ENCODE data around the gene PLA2G2C.

The PLA2G2C gene

DNA sequence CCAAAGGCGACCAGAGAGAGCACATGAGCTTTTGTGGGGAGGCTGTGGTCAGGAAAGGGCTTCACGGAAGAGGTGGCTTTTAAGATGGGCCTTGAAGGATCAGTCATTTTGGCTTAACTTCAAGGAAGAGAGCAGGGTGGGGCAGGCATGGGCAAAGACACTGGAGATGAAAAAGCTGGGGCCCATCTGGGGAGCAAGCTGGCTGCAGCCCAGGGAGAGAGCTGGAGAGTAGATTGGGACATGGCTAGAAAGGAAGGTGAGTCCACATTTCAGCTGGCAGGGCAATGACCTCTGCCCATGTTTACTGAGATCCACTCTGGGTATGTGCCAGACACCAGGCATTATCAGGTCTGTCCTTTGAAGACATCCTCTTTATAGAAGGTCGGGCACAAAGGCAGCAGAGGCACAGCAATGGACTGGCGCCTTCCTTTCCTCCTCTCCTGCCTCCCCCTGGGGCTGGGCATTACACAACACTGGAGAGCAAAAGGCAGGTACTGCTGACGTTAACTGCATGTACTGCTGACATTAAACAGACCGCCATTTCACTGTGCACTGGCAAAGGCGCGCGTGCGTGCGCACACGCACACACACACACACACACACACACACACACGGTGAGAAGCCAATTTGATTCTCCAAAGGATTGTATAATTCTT is 2.6 kb downstream of the PLA2G2C start:
- DNase-seq (ENCODE audit: low read depth): no peak

DNA sequence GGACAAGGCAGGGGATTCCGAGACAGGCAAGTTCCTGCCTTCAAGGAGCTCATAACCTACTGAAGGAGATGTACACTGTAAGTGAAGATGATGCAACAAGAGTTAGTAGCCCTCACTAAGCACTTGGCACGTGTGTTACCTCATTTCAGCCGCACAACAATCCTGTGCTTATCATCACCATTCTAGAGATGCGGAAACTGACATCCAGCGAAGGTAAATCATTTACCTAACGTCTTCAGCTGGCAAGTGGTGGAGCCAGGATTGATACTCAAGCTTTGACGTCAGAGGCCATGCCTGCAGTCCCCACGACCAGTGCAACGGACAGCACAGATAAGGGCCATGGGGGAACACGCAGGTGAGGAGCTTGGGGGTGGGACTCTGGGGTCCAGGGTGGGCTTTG is 3.3 kb downstream of the PLA2G2C start:
- no peak for DNase-seq (ENCODE audit: low read depth)

DNA sequence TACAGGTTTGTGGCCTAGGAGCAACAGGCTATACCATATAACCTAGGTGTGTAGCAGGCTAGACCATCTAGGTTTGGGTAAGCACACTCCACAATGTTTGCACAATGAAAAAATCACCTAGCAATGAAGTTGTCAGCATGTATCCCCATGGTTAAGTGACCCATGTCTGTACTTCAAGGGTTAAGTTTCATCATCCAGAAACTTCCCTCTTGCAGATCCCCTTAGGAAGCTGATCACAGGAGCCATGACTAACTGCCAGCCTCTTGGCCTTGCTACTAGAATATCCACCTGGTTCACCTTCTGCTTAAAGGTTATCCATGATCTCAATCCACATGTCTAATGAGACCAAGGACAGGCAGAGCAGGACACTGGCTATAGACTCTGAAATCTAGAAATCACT is 3.9 kb downstream of the PLA2G2C start:
- DNase-seq (ENCODE audit: low read depth): no peak

DNA sequence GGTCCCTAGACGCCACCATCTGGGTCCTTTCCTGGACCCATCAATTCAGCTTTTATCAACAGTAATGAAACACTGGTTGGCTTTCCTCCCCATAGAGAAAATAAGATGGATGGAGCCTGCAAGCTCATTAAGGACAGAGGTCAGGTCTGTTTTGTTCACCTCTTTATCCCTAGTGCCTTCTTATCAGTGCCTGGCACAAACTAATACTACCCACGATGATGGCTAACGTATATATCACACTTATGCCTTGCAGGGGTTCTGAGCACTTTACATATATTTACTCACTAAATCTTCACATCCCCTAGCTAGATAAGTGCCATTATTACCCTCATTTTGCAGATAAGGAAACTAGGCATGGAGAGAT is 5.5 kb downstream of the PLA2G2C start:
- no peak for DNase-seq (ENCODE audit: low read depth)

DNA sequence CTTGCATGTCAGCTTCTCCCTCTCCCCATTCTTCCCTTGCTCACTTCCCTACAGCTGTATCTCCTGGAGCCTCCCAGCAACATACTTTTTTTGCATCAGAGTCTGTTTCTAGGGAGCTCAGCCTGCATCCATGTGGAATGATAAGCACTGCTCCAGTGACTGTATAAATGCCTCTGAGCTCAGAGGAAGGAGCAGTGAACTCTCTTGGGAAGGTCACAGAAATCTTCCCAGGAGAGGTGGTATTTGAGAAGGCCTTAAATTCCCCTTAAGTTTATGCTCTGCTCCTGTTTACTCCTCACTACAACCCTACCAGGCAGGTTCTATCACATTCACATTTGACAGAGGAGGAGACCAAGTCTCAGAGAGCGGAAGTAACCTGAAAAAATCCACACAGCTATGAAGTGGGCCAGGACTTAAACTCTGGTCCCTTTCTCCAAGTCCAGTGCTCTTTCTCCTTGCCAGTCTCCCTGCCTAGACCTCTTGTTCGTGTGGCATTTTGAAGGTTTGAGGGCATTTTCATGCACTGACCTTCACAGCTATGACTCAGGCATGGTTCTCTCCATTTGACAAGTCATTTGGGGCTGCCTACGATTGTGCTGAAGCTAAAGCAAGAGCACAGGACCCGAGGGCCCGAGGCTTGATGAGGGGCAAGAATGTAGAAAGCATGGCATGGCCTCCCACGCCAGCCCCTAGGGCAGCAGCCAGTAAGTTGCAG is 6.0 kb downstream of the PLA2G2C start:
- DNase-seq (ENCODE audit: low read depth): no peak

DNA sequence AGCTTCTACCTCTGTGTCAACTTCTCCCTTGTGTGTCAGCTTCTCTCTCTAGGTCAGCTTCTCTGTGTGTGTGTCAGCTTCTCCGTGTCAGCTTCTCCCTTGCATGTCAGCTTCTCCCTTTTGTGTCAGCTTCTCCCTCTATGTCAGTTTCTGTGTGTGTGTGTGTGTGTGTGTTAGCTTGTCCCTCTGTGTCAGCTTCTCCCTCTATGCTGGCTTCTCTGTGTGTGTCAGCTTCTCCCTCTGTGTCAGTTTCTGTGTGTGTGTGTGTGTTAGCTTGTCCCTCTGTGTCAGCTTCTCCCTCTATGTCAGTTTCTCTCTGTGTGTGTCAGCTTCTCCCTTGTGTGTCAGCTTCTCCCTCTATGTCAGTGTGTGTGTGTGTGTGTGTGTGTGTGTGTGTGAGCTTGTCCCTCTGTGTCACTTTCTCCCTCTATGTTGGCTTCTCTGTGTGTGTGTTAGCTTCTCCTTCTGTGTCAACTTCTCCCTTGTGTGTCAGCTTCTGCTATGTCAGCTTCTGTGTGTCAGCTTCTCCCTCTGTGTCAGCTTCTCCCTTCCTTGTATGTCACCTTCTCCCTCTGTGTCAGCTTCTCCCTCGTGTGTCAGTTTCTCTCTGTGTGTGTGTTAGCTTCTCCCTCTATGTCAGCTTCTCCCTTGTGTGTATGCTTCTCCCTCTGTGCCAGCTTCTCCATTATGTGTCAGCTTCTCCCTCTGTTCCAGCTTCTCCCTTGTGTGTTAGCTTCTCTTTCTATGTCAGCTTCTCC is 6.8 kb downstream of the PLA2G2C start:
- DNase-seq (ENCODE audit: low read depth): no peak

DNA sequence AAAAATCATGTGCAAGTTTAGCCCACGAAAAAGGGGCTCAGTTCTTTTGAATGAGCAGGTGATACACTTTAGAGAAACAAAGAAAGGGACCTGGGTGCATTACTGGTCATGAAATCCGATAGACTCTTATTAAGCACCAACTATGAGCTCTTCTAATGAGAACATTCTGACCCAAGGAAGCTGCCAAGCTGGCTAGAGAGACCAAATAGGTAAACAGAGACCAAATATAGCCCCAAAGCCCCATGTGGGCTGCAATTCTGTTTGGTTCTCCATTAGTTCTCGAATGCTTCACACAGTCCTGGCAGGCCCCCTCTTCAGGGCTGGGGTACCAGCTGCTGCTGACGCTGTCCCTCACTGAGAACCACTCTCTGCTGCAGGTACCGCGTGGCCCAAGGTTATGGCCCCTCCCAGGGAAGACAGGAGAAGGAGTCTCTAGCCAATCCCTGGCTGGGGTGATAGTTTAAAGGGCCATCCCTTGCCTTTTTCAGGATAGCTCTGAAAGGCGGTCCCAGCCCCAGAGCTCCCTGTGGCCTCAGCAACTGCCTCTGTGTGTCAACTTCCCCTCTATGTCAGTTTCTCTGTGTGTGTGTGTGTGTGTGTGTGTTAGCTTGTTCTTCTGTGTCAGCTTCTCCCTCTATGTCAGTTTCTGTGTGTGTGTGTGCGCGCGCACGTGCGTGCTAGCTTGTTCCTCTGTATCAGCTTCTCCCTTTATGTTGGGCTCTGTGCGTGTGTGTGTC is 7.5 kb downstream of the PLA2G2C start:
- no peak for DNase-seq (ENCODE audit: low read depth)

DNA sequence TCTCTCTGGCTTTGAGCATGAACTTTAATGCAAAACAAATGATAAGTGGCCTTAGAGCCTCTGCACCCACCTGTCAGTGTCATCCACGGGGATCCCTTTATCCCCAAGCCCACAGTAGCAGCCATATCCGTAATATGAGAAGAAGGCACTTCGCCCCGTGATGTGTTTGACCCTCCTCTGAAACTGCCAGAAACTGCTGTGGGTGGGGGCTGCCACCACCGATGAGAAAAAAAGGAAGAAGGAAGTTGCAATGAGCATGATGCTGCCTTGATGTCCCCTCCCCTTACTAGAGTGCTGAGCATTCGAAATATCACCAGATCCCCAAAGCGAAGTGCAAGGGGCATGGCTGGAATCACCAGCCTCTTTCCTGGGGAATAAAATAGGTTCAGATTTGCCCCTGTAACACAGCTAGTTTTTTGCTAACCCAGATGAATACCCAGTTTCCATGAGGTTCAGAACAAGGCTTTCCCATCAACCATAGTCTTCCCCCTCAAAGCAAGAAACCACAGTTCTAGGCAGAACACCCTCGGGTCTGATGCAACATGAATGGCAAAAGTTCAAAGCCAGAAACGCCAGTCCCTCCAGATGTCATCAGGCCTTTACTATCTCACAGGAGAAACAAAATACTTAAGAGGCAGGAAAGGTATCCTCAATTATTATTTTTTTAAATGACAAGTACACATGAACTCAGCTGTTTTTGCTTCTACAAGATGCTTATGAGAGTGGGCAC is 11.2 kb downstream of the PLA2G2C start:
- no peak for DNase-seq (ENCODE audit: low read depth)

DNA sequence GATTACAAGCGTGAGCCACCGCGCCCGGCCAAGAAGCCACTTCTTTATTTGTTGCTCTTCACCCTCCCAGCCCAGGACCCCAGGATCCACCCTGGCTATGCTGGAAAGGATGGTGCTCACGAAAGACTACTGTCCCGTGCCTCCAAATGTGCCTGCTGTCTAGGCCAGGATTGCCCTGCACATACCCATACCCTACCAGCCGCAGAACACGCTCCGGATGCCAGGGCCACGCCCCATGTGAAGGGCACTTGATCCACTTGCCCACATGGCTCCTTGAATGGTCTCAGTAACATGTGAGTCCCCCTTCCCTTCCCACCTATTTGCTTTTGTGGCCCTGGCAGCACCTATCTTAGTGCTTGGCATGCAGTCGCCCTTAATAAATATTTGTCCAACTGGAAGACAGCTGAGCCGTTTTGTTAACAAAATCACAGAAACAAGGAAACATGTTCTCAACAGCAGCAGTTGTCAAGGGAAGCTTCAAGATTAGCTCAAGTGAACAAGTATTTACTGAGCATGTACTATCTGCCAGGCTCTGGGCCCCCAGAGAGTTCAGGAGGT is 14.2 kb downstream of the PLA2G2C start:
- DNase-seq (ENCODE audit: low read depth): no peak

DNA sequence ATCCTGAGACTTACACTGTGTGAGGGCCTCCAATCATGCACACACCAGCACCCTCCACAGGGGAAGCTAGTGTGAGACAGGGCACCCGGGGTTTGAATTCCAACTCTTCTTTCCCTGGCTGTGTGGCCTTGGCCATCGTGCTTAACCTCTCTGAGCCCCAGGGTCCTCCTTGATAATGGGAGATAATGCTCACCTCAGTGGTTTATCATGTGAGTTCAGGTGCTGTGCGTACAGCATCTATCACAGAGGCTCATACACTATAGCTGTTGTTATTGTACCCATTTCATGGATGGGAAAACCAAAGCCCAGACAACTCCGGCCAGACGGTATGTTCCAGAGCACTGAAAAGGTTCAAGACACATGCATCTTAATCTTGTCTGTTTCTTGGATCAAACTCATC is 16.4 kb downstream of the PLA2G2C start:
- no peak for DNase-seq (ENCODE audit: low read depth)

DNA sequence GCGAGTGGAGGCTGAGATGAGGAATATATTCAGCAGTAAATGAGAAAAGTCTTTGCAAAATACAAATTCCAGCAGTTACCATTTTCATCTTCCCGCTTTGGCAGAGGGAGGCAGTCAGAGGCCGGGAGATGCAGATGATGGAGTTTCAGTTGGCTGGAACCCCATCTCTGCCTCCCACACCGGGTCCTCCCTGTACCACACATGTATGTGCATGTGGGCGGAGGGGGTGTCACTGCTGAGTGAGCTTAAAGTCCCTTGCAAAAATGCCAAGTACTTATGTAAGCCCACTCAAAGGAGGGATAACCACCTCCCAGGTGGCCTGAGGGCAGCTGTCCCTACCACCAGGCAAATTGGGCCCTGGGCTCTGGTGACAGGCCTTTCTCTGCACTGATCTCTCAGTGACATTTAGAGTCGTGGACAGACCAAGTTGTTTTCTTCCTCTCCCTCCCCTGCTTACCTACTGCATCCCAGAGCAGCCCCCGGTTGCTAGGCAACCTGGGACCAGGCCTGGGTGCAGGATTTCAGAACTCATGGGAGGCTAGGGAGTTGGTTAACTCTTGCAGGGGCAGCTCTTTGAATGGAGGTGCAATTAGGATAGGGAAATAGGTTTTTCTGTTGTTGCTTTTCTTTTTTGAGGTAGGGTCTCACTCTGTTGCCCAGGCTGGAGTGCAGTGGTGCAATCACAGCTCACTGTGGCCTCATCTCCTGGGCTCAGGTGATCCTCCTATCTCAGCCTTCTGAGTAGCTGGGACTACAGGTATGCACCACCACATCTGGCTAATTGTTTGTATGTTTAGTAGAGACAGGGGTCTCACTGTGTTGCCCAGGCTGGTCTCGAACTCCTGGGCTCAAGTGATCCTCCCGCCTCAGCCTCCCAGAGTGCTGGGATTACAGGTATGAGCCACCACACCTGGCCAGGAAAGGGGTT is 17.5 kb downstream of the PLA2G2C start:
- no peak for DNase-seq (ENCODE audit: low read depth)

DNA sequence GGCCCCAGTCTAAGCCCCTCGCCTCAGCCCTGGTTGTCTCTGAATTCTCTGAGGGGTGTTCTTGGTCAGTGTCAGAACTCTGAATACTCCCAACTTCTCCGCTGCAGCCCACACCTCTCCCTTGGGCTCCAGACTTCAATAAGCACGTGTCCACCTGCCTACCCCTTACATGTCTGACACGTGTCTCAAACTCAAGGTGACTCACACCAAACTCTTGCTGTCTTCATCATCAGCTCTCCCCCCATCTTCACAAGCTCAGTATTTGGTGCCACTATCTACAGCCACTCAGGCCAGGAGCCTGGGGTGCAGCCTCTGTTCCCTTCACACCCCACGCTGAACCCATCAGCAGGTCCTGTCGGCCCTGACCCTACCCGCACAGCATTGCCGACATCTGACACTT is 19.2 kb downstream of the PLA2G2C start:
- no peak for DNase-seq (ENCODE audit: low read depth)

DNA sequence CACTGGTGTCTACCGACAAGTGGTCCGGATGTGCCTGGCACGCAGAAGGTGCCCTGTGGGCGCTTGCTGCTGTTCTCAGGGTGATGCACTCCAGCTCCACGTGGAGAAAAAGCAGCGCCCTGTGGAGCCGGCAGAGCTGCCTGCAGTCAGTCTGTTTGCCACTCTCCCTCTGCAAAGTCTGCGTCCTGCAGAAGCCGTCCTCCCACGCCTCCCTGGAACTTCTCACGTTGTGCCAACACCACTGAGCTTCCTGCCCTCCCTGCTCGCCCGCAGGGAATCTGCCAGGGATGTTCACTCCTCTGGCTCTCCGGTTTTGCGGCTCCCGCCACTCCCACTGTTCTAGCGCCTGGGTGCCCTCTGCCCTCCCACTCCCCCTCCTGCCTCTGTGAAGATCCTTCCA is 20.3 kb downstream of the PLA2G2C start:
- DNase-seq (ENCODE audit: low read depth): no peak

DNA sequence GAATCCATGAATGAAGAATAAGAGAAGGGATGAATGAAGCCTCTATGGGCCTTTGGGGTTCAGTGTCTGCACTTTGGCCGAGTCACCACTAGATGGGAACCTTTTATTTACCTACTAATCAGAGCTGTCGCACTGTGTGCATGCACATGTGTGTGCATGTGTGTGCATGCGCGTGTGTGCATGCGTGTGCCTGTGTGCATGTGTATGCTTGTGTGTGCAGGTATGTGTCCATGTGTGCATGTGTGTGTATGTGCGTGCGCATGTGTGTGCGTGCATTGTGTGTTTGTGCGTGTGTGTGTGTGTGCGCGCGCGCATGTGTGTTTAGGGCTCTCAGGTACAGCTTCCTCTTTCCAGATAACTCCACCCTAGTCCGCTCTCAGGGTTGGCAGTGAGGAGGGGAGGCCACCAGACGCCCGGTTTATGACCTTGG is 20.8 kb downstream of the PLA2G2C start:
- DNase-seq (ENCODE audit: low read depth): no peak

DNA sequence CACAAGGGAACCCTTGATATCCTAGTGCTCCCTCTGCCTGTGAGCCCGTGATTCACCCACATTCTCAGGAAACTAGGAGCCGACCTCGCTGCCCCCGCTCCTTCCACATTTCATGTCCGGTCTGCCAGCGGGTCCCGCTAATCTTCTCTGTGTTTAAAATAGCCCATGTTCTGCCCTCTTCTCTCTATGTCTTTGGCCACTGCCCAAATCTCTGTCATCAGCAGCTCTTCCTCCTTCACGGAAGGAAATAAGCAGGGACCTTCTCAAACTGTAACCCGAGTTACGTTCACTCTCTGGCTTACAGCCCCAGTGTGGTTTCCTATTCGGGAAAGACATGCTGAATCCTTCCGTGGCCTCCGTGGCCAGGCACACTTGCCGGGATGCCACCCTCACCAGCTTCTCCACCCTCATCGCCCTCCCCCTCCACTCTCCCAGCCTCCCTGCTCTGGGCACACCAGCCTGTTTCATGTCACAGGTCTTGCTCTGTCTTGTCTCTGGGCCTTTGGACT is 21.6 kb downstream of the PLA2G2C start:
- DNase-seq (ENCODE audit: low read depth): no peak

DNA sequence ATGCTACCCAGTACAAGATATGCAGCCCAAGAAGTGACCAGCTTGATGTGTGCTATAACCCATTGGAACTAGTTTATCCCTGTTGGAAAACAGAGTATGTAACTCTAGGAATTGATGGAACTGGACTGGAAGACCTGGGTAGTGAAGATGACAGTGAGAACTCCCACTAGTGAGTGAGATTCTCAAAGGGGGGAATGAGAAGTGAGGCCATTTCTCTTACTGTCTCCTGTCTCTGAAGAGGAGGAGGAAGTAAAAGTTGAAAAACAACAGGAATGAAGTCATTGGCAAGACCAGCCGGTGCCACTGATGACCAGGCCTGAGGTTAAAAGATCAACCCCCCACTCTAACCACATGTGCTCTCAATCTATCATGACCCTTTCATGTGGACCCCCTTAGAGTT is 26.3 kb downstream of the PLA2G2C start:
- no peak for DNase-seq (ENCODE audit: low read depth)

DNA sequence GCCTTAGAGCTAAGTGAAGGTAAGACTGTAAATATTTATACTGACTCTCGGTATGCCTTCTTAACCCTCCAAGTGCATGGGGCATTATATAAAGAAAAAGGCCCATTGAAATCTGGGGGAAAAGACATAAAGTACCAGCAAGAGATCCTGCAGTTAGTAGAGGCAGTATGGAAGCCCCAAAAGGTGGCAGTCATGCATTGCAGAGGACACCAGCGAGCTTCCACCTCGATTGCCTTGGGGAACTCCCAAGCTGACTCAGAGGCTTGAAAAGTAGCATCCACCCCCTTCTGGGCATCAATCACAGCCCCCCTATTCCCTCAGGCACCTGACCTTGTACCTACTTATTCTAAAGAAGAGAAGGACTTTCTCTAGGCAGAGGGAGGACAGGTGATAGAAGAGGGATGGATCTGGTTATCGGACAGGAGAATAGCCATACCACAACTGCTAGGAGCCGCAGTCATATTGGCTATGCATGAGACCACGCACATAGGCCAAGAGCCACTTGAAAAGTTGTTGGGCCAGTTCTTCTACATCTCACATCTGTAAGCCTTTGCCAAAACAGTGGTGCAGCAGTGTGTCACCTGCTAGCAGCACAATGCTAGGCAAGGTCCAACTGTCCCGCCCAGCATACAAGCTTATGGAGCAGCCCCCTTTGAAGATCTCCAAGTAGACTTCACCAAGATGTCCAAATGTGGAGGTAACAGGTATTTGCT is 27.8 kb downstream of the PLA2G2C start:
- no peak for DNase-seq (ENCODE audit: low read depth)

DNA sequence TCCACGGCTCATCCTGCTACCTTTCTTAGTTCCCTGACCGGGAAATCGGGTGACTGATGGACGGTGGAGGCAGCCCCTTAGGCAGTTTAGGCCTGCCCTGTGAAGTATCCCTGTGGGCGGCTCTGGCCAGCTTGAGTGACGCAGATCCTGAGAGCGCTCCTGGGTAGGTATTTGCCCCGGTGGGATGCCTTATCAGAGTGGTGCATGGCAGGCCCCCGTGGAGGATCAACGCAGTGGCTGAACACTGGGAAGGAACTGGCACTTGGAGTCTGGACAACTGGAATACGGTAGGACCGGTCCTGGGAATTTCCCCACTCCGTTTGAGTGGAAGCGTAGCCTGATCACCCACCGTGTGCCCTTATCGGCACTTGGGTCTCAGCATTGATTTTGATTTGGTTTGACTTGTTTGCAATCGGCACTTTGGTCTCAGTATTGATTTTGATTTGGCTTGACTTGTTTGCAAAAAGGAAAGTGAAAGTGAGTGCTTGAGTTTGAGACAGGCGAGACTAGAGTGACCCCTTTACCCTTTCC is 32.0 kb downstream of the PLA2G2C start:
- no peak for DNase-seq (ENCODE audit: low read depth)

DNA sequence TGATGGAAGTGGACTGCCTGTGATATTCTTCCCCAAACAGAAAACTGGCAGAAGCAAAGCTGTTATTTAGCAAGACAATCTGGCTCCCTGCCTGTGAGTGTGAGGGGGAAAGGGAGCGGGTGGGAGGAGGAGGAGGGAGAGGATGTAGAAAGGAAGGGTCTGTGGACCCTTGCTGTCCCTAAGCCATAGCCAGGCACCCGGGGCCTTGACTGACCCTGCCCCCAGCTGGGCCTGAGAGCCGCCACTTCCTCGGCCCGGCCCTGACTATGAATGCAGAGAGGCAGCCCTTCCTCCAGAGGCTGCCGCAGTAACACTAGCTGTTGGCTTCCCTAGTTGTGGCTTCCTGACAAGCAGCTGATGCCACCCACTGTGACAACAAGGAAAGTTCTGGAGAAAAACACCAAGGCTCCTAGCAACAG is 33.3 kb downstream of the PLA2G2C start:
- DNase-seq (ENCODE audit: low read depth): no peak

All from fibroblast of the conjunctiva (primary cell).